ENCODE data around the gene MXRA7.
A peak's percentile ranks its signal among the peaks of the same experiment; 100 is the strongest.

MXRA7 gene

DNA sequence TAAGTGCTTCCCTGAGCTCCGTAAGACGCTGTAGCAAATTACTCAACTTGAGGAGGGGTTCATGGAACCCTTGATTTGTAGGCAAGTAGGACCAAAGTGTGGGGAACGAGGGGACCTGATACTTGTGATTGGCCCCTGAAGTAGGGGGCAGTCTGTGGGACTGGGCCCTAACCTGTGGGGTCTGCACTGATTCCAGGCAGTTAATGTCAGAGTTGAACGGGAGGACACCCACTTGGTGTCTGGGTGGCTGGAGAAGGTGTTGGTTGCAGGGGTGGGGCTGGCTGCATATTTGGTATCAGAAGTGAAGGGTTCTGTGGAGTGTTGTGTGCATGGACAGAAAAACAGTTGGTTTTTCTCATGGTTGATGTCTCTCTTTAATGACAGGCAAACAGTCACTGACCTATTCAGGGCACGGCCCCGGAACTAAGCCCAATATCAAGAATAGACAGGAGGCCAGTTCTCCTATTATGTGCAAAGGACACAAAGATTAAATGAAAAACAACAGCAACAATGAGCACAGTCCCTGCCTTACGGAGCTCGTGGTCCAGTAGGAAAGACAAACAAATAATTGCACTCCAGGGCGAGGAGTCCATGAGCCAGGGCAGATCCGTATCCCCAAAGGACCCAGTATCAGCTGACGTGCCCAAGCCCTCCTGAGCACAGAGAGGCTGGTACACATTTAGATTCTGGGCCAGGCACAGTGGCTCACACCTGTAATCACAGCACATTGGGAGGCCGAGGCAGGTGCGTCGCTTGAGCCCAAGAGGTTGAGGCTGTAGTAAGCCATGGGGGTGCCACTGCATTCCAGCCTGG is 19.2 kb downstream of the MXRA7 start:
- DNase-seq = no peak

DNA sequence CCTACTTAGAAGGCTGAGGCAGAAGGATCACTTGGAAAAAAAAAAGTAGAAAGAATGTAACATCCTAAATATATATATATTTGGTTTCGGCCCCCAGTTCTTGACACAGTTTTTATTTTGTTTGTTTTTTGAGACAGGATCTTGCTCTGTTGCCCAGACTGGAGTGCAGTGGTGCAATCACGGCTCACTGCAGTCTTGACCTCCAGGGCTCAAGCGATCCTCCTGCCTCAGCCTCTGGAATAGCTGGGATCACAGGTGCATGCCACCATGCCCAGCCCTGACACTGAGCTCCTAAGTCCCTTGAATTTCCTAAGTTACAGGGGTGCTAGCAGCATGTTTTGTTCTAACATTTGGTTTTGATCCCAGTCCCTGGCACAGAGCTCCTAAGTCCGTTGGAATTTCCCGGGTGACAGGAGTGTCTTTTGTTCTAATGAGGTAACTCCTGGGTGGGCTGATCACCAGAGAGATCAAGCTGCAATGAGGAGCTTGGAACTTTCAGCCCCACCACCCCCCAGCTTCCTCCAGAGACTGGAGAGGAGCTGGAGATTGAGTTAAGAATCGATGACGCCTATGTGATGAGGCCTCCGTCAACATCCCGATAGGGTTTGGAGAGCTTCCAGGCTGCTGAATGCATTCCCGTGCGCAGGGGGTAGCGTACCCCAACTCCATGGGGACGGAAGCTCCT is 20.0 kb downstream of the MXRA7 start:
- no peak for DNase-seq

DNA sequence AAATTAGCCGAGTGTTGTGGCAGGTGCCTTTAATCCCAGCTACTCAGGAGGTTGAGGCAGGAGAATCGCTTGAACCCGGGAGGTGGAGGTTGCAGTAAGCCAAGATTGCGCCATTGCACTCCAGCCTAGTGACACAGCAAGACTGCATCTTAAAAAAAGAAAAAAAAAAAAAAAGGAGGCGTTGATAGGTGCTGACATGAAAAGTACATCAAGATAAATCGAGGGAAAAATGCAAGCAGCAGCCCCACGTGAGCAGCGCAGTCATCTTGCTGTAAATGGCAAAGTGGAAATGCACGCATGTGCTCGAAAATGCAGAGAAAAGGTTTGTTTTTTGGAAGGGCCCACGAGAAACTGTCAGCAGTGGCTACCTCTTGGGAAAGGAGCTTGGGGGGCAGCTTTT is 20.9 kb downstream of the MXRA7 start:
- no peak for DNase-seq

DNA sequence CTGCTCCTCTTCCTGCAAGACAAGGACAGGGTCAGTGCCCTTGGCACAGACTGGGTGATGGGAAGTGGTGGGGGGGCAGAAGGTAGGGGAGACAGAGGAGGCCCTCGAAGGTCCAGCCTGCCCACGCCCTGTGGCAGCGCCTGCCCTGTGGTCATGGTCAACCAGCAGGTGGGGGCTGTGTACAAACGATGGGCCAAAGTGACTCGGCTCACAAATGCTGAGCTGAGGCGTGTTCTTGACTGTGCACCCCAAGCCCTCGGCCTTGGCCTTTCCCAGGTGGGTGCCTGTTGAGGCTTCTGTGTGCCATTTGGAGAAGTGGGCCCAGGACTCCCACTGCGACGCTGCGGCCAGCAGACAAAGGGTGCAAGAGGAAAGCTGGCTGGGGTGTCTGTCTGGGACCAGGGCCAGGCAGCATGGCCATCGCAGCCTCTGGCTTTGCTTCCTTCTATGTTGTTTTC is 22.6 kb downstream of the MXRA7 start:
- DNase-seq = no peak

DNA sequence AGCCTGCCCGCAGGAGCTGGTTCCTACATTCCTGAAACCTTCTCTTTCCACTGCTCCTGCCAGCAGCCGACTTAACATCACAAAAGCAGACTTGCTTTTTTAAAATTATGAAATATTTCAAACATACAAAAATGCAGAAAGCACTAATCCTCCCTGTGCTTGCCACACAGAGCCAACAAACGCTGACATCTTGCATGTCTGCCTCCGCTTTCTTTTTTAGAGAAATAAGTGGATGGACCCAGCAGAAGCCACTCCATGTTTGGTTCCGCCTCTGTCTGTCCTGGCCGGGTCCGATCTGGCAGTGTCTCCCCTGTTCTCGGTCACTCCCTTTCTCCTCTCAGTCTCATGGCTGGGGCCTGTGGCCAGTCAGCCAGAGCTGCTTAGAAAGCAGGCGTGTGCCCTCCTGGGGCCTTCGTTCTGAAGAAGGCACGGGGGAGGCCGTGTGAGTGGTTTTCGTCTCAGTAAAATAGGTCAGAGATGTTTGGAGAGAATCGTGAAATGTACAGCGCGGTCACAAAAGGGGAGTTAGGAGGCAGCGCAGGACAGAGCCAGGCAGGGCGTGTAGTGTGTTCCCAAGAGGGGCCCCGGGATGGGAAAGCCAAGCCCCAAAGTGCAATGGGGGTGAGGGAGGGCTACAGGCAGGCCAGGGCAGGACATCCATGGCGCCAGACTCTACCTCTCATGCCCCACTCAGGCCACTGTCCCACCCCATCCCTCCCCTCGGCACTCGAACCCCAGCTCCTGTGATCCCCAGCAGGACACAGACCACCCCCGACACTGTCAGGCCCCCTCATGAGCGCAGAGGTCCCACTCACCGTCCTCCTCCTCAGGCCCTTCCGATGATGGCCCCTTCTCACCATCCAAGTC is 23.2 kb downstream of the MXRA7 start:
- DNase-seq = no peak

DNA sequence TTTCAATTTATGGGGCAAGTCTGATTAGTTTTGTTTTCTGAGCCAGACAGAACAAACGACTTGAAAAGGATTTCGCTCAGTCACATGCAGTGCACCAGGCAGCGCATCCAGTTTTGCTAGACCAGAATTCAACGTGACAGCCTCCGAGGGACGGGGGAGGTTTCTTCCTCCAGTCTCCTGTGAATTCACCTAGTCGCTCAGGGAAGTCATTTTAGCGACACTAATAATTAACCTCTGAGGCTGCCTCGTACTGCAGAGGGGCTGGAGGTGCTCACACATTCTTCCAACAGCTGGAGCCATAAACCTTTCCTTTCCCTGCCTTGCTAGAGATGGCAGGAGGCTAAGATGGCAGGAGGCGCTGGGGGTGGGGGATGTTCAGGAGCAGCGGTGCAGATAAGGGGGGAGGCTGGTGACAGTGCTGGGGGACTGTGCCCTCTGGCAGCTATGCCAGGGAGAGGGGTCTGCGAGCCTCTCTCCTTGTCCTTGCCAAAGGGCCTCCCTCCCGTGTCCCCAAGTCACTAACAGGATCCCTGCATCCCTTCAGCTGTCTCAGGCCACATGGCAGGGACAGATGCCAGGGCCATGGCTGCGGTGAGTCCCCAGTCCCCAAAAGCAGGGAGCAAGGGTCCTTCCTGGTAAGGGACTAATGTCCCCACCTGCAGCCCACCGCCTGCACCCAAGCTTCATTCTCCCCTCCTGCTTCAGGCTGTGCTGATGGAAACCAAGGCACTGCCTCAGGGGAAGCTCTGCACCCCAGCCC is 24.0 kb downstream of the MXRA7 start:
- no peak for DNase-seq

DNA sequence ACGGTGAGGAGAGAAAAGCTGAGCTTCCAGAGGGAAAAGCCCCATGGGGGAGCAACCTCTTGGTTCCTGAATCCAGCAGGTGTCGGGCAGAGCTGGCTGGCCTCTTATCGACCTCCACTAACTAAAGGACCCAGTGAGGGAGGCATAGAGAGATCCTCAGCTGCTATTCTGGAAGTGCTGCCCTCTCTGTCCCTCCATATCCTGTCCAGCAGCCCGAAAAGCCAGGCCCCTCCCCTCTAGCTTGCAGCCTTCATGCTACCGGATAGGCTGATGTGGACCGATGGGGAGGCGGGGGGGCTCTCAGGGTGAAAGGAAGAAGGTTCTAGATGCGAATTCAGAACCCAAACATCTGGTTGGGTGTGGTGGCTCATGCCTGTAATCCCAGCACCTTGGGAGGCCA is 24.9 kb downstream of the MXRA7 start:
- DNase-seq = no peak

DNA sequence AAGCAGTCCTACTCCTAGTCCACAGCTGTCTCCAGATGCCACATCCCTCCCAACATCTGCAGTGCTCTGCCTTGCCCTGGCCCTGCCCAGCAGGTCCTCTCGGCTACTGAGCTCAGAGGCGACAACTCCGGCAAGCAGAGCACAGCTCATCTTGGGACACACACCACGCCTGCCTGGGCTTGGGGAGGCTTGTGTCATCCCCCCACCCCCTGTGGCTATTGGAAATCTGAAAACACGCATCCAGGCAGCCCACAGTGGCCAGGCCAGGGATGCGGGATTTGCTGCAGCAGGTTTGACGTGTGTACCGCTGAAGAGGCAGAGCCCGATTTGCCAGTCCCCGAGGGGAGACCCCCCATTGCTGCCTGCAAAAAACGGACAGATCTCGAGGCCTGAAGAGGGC is 25.4 kb downstream of the MXRA7 start:
- no peak for DNase-seq

DNA sequence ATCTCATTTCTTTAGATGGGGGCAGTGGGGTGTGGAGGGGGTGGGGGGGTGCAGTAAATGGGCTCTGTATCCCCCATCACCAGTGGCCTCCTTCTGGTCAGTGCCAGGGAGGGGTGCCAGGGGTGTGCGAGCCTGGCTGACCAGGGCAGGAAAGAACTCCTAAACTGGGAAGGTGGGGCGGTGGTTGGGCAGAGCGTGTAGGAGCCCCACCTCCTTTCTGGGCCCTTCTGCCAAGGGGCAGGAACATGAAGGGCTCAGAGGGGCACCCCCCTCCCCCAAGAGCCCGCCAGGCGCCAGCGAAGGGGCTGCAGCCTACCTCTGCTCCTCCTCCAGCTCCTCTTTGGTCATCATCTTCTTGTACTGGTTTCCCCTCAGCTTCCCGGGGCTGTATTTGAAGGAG is 26.0 kb downstream of the MXRA7 start:
- no peak for DNase-seq

DNA sequence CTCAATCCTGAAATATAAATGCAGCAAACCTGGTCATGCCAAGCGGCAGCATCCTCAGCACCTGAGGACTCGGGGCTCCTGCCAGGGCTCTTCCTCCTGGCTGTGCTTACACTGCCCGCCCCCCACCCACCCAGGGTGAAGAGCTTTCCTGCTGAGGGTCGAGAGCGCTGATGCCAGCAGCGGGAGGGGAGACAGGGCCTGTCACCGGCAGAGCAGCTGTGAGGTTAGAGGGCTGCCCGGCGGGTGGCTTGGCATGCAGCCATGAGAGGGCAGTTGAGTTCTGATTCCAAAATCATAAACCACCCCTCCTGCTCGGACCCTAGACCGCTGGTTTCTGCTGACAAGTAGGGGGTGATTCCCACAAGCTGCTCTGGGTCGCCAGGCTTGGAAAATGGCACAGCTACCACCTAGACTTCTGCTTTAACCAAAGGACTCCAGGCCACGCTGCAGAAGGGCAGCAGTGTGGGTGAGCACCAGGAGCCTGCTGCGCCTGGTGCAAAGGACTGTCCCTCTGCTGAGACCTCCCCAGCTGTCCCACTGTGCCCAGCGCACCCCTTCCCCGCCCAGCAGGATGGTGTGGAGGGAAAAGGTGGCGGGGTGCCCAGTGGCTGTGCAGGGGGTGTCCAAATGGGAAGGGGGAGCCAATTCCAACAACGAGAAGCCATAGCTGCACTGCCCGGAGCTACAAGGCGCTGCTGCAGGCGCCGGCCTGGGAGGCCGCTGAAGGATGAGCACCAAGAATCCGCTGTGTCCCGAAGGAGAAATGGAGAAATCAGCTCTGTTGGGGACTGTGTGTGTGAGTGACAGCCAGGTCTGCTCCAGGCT is 26.6 kb downstream of the MXRA7 start:
- DNase-seq = no peak

DNA sequence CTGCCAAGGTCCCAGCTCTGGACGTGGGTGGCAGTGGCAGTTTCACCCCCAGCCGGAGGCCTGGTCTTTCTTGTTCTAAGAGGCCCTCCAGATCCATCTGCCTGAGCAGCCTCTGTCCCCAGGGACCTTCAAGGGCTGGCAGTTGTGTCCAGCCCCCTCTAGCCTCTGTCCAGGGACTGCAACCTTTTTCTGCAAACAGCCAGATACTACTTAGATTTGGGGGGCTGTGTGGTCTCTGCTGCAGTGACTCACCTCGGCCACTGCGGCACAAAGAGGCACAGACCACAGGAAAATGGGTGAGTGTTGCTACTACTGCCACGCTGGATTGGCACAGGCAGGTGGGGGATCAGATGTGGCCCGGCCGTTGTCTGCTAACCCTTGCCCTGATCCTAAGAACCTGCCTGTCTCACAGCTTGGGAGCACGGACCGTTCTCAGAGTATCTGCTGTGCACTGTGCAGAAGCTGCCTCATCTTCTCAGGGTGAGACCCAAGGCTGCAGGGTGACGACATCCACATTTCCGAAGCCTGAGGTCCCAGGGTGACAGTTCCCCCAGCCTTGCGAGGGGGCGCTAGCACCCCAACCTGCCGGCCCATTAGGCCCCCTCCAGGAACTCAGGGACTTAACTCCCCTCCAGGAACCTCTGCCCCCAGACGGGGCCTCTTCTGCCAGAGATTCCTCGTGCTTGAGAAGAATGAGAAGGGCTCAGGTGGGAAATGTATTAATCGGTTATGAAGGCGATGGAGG is 27.6 kb downstream of the MXRA7 start:
- DNase-seq = no peak

DNA sequence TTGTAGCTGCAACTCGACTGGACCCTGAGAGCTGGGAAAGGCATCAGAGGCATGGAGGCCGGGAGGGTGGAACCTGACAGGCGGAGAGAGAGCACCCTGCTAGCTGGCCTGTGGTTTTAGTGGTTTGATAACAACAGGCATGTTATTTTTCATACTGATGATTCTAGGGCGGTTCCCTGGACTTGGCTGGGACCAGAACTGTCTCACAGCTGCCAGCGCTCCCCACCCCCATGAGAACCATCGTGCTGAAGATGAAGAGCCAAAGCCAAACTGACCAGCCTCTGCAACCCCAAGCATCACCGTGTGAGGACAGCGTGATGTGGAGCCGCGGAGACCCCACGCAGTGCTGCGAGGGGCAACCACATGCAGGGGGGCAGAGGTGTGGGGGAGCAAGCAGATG is 28.5 kb downstream of the MXRA7 start:
- no peak for DNase-seq

DNA sequence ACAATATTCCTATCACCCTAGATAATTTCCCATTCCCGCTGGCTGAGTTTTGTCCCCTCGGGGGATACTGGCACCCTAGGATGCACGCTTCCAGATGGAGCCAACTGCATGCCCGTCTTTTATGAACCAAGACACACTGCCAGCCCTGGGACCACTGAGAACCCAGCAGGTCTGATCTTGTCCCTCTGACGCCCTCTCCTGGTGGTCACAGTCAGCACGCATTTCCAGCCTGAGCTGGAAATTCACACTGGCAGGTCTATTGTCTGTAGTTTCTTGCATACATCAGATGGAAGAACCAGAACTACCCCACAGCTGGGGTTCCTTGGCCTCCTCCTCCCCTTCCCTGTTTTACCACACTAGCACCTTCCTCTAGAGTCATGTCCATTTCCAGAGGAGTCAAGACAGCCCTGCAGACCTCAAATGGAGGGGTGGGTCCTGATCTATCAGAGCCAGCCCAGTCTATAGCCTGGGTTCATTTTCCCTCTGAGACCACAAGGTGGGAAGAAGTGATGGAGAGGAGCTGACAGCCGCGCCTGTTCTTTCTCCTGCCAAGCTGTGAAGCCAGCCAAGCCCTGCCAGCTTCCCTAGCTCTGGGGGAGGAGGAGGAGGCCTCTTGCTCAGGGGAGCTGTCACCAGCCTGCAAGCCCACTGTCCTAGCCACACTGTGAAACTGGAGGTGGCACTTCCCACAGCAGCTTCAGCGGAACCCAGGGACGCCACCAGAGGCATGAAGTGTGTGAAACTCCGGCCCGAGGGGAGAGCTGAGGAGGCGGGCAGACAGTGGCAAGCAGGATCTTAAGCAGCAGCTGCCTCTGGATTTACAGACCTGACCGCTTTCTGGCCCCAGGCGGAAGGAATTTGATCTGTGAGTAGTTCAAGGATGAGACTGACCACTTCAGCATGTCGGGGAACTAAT is 29.3 kb downstream of the MXRA7 start:
- DNase-seq = peak in 3 of 4 experiments; percentile 12 to 63 (median 36)

DNA sequence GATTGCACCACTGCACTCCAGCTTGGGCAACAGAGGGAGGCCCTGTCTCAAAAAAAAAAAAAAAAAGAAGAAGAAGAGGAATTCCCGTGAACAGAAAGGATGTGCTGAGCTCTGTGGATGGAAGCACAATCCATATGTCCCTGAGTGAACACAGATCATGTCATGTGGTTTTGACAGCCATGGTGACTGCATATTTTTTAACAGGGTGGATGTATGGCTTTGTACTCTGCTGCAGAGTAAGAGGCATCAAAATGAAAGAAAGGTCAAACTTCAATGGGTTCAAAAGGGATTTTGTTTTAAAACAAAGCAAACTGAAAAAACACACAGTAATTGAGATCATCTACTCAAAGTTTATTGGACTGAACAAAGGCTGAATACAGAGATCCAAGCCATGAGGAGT is 31.5 kb downstream of the MXRA7 start:
- DNase-seq = no peak

DNA sequence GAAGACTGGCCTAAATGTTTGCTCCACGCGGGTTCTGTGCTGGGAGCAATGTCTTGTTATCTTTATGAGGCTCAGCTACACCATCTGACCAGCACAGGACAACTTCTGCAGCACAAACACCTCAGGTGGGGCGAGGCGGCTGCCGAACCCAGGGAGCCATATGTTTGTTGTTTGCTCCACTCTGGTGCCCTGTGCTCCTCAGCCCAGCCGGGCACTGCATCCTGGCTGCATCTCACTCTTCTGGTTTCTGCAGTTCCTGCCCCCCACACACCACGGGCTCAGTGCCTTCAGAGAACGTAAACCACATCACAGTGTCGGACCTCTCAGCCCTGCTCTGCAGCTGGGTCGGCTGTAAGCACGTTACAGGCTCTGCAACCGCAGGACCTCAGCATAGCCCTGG is 32.4 kb downstream of the MXRA7 start:
- DNase-seq = no peak

DNA sequence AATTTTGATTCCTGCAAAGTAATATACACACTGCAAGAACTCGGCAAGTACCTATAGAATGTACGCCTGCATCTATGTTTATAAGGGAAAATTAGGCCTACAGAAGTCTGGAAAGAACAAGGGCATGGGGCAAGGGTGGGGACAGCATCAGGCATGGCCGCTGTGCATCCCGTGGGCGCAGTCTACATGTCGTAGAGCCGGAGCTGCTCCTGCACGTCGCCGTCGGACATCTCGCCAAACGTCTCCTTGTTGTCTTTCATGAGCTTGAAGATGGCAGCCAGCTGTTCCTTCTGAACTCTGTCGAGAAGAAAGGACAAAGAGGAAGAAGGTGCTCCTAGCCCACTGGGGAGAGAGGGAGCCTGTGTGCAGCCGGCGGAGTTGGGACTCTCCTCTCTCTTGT is 33.4 kb downstream of the MXRA7 start:
- no peak for DNase-seq

DNA sequence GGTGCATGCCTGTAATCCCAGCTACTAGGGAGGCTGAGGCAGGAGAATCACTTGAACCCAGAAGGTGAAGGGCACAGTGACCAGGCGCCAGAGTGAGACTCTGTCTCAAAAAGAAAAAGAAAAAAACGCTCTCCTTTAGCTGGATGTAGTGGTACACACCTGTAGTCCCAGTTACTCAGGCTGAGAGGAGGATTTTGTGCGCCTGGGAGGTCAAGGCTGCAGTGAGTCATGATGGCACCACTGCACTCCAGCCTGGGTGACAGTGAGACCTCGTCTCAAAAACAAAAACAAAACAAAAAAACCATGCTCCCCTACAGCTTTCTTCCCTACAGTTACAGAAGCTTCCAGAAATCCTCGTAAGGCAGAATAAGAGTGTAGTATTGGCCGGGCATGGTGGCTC is 34.1 kb downstream of the MXRA7 start:
- DNase-seq = no peak

DNA sequence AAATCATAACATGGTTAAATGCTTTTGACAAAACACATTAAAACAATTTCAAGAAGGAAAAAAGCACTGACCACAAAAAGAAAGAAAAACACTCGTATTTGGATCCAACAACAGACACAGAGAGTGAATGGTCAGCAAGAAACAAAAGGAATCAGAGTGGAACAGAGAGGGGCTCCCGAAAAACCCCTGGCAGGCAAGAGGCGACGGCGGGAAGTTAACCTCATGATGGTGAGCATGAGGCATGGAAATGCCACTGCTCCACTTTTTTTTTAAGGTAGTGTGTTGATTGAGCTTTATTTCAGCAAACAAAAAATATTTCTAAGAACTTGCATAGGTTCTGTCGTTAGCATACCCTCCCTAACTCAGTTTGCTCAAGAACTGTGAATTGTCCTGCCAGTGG is 35.1 kb downstream of the MXRA7 start:
- no peak for DNase-seq

DNA sequence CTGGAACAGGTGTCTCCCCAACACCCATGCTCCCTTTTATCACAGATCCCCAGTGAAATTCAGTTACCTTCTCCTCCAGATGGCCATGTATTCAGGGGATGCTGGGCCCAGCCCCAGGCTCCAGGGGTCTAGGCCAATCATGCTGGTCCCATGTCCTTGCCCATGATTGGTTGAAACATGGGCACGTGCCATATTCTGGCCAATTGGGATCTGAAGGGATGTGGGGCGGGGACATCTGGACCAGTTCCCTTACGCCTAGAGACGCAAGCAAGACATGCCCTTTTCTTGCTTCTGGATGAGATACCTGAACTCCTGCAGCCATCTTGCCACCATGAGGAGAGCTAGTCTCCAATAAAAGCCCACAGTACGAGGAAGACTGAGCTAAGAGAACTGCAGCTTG is 36.2 kb downstream of the MXRA7 start:
- DNase-seq = no peak

DNA sequence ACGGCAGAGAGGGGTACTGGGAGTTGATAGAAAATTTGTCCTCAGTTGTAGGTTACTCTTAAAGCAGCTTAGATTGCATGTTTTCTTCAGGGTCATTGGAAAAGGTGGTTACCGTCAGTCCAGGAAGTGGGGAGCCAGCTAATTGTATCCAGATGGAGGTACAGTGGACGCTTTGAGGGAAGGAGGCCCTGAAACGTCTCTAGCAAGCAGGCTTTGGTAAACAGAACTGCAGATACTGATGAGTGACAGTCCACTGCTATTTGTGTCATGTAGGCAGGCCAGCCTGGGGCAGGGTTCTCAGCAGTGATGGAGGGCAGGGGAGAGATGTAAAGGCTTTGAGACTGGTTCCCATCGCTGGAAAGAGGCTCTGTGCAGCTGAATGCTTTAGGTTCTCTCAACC is 37.0 kb downstream of the MXRA7 start:
- no peak for DNase-seq
